ENCODE data around the gene PBX1. TPM values are rescaled to one million over a fixed set of nuclear protein-coding genes. Genes with fewer than 3 reads are reported as not detected.

The PBX1 gene
- total and polyA plus RNA-seq, 2 experiments from 2014 or later, result 40.0 to 104 TPM

DNA sequence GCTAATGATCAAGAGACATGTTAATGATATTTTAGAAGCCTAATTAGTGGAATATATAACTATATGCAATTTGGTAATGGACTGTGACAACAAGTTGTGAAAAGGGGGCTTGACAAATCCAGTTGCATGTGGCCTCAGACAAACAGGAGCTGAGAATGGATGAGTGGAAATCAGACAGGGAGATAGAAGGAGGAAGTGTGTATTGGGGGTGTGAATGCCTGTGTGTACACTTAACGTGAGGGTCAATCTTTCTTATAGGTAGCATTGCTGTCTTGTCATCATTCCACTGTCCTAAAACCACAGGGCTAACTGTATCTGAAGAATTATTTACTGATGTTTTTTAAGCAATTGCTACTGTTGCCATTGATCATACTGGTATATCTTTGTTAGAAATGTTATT lies 64.8 kb downstream of the PBX1 start:
- H3K4me3 ChIP-seq, result no peak overlapping the region
- TF ChIP-seq EZH2 (IDR thresholded peaks at IDR 0.05; ENCODE audit: low read depth, unreplicated experiment), result no peak
- TF ChIP-seq, protein P1, sequence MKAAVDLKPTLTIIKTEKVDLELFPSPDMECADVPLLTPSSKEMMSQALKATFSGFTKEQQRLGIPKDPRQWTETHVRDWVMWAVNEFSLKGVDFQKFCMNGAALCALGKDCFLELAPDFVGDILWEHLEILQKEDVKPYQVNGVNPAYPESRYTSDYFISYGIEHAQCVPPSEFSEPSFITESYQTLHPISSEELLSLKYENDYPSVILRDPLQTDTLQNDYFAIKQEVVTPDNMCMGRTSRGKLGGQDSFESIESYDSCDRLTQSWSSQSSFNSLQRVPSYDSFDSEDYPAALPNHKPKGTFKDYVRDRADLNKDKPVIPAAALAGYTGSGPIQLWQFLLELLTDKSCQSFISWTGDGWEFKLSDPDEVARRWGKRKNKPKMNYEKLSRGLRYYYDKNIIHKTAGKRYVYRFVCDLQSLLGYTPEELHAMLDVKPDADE (IDR thresholded peaks at IDR 0.05), result no peak
- TF ChIP-seq JUNB (IDR thresholded peaks at IDR 0.05; ENCODE audit: unreplicated experiment), result no peak
- TF ChIP-seq EZH2phosphoT487 (IDR thresholded peaks at IDR 0.05; ENCODE audit: unreplicated experiment), result no peak
- no peak for TF ChIP-seq ZNF462 (CRISPR knock-in tag; IDR thresholded peaks at IDR 0.05)
- TF ChIP-seq CTCF (conservative IDR thresholded peaks at IDR 0.05; ENCODE audit: low read depth in 2 of 2), result no peak
- no peak for TF ChIP-seq ZNF114 (CRISPR knock-in tag; IDR thresholded peaks at IDR 0.05)
- no peak for TF ChIP-seq CREB1 (CRISPR knock-in tag; IDR thresholded peaks at IDR 0.05; ENCODE audit: low read depth)
- no peak for TF ChIP-seq ZNF331 (CRISPR knock-in tag; IDR thresholded peaks at IDR 0.05; ENCODE audit: low read depth)
- TF ChIP-seq NANOG (IDR thresholded peaks at IDR 0.05; ENCODE audit: borderline replicate concordance), result no peak
- TF ChIP-seq POLR2AphosphoS5 (IDR thresholded peaks at IDR 0.05; ENCODE audit: low read depth), result no peak
- TF ChIP-seq REST (IDR thresholded peaks at IDR 0.05; ENCODE audit: unreplicated experiment), result no peak
- TF ChIP-seq STAT1 (IDR thresholded peaks at IDR 0.05; ENCODE audit: unreplicated experiment), result no peak
- no peak overlapping the region; the same call in 1 of the 2 replicates for H3K27ac Mint-ChIP-seq
- H3K27ac ChIP-seq (ENCODE audit: low read depth), result 0 out of 2 replicates have a peak overlapping the region, but pooled peaks have one; percentile 42
- peaks cover 4% of the 10 kb centered on the region for H3K27me3 Mint-ChIP-seq (ENCODE audit: insufficient read depth, low read depth, poor library complexity)
- no peaks in the 10 kb centered on the region for H3F3A ChIP-seq (replicated peaks; ENCODE audit: low read depth)
- no peak overlapping the region for H3K4me2 ChIP-seq
- no peak overlapping the region for H2AFZ ChIP-seq
- ATAC-seq, result no peak
- peaks cover 37% of the 10 kb centered on the region; the same call in 1 of the 2 replicates for H4K20me1 ChIP-seq (replicated peaks; ENCODE audit: insufficient read depth)
- peaks cover 20% of the 10 kb centered on the region; the same call in 1 of the 2 replicates for H3K4me1 ChIP-seq (ENCODE audit: insufficient read depth)
- H3K79me2 ChIP-seq (replicated peaks; ENCODE audit: insufficient read depth), result peaks cover 99% of the 10 kb centered on the region
- no peaks in the 10 kb centered on the region for H3K36me3 ChIP-seq (ENCODE audit: insufficient read depth)
- DNase-seq (ENCODE audit: low spot score), result no peak
- peaks cover 7% of the 10 kb centered on the region for H3K36me3 Mint-ChIP-seq (ENCODE audit: low read depth)
- no peaks in the 10 kb centered on the region for H3K9me2 ChIP-seq (ENCODE audit: insufficient read depth)
- H3K9me3 Mint-ChIP-seq, result no peaks in the 10 kb centered on the region
- H3K27me3 ChIP-seq (ENCODE audit: insufficient read depth), result no peaks in the 10 kb centered on the region
- no peak overlapping the region for H3K4me3 Mint-ChIP-seq
- peaks cover 50% of the 10 kb centered on the region for H3K4me1 Mint-ChIP-seq

Data from GM23338 (cell line).